Activated gamma-delta T cell treated with anti-CD3 and anti-CD28 coated beads, Interleukin-2, amount 50 U/mL, for 16 hours (primary cell): ENCODE measurements around the gene TPRG1L.

ENCODE experiments used
- DNase-seq: peaks from one replicate; pipeline ENCODE4 v3.0.0-alpha.2; 2020; ENCODE audit warnings: low read depth

The TPRG1L gene

DNA sequence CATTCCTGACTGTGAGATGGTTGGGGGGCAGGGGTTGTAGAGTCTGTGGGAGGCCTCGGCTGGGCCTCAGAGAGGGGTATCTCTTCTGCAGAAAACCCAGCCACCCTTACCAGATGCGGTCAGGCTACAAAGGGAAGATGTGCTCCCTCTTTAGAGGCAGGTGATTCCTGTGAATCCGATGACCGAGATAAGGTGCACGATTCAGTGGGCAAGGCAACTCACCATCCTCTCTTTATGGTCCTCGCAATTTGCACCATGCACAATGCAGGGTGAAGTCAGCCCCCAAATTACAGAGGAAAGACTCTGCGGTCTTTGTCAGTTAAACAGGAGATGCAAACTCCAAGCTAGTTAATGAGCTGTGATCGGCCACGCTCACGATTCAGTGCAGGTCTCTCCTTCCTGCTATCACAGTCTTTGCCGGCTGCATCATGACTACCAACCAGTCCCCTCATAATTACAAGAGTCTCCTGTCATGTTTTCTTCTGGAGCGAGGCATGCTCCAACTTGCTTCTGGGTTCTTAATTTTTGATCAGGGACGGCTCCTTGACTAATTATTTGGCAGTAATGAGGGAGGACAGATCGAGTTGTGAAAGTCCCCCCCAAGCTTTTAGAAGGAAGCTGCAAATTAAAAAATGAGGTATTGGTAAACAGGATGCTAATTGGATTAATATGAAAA is 40.0 kb downstream of the TPRG1L start:
- DNase-seq = no peak

DNA sequence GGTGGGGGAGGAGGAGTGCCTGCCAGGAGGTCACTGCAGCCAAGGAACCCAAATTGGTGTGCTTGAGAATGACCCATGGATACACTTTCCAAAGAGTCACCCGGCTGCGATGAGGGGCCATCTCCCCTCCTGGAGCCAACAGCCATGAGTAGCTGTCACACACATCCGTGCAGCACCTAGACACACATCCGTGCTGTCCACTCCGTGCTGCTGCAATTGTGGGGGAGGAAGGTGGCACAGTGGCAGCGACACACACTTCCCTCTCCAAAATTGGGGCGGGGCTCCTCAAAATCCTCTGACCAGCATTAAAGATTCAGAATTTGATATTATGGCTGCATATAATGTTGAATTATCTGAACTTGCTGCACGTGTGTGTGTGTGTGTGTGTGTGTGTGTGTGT is 43.3 kb downstream of the TPRG1L start:
- DNase-seq = no peak

DNA sequence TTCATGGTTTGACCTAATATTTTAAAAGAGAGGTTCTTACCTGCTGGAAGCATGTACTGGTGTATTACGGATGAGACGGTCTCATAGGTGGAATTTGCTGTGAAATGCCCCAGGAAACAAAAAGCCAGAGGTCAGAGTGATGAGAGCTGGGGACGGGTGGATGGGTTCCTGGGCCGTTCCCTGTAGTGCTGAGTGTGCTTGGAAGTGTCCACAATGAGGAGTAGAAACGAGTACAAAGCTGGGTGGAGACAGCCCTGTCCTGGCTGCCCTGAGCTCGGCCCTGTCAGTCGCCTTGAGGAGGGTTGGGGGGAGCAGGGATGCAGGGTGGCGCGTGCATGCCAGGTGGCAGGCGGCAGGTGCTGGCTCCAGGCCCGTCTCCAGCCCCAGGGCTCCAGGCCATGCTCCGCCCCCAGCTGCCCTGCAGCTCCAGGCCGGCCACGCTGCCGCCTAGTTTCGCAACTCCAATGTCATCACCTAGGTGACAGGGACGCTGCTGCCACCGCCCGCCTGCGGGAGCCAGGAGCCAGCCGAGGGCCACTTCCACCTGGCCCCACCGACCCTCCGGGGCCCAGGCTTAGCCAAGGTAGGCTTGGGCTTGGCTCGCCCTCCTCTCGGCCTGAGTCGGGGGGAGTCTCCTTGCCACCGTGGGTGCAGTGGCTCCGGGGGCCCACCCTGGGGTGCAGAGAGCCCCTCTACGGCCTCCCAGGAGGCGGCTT is 43.9 kb downstream of the TPRG1L start:
- no peak for DNase-seq

DNA sequence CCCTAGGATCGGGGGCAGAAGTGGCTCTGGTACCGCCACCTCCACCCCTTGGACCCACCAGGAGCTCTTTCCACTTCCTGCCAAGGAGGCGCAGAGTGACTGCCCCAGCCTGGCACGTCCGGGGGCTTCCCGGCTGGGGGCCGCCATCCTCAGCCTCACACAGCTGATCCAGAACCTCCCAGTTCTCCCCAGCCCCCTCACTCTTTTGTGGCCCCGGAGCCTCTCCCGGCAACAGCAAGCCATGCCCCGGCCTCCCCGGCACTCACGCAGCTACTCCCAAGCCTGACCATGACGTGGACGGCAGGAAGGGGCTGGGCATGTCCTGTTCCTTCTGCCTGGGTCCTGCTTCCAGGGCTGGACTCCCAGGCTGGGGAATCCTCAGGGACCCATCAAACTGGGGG is 44.6 kb downstream of the TPRG1L start:
- DNase-seq = no peak

DNA sequence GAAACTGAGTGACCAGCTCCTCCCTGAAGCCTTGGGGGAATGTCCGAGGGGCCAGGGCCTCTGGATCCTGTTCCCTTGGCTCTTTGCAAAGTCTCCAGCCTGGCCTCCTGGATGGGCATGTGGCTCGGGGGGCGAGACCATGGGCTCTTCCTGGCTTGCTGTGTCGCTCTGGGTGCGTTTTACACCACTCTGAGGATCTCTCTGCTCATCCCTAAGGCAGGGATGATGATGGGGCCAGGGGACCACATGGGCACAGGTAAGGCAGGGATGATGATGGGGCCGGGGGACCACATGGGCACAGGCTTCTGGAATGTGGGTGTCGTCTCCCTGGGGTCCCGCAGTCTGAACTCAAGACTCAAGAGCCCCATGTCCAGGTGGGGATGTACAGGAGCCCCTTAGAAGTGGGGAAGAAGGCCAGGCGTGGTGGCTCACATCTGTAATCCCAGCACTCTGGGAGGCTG is 45.2 kb downstream of the TPRG1L start:
- no peak for DNase-seq

DNA sequence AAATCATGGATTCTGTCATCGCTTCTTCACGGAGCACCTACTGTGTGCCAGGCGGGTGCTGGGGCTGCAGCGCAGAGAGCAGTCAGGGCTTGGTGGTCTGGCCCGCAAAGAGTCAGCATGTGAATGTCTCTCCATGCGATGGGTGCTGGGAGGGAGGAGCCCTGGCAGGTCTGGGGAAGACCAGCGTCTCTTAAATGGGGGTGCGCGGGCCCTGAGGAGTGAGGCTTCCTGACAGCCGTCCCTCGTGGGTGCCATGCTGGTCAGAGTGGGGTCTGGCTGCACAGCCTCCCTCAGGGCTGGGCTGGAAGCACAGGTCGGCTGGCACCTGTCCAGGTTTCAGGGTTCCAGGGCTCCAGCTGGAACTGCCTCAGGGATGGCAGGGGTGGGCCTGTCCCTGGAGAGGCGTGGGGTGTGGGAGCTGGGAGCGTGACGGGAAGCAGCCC is 46.0 kb downstream of the TPRG1L start:
- no peak for DNase-seq

DNA sequence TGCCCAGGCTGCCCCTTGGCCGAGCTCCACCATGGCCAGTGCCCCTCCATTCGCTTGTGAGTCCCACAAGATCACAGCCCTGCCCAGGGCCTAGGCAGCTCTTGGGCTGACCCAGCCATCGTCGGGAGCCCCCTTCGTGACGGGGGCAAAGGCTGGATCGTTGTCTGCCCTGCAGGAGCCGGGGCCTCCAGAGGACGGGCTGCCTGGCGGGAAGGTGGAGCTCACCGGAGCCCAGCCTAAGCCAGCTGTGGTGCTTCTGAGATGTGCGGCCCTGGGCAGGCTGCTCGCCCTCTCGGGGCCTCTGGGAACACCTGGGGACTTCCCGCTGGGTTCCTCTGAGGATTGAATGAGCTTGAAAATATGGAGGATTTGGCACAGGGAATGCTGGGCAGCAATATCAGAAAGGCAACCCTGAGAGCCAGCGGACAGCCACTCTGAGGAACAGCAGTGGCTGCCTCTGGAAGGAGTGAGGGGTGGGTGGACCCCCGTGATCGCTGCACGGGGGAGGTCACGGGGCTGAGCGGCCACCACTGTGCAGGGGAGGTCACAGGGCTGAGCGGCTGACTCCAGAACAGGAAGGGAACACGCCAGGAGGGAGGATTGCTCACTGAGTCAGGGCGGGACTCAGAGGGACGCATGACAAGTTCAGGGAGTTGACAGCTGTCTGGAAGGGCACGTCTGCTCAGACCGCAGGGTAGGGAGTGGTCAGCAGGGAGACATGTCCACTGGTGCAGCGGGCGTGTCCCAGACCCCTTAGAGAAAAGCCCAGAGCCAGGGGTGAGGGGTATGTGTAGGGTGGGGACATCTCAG is 46.8 kb downstream of the TPRG1L start:
- no peak for DNase-seq

DNA sequence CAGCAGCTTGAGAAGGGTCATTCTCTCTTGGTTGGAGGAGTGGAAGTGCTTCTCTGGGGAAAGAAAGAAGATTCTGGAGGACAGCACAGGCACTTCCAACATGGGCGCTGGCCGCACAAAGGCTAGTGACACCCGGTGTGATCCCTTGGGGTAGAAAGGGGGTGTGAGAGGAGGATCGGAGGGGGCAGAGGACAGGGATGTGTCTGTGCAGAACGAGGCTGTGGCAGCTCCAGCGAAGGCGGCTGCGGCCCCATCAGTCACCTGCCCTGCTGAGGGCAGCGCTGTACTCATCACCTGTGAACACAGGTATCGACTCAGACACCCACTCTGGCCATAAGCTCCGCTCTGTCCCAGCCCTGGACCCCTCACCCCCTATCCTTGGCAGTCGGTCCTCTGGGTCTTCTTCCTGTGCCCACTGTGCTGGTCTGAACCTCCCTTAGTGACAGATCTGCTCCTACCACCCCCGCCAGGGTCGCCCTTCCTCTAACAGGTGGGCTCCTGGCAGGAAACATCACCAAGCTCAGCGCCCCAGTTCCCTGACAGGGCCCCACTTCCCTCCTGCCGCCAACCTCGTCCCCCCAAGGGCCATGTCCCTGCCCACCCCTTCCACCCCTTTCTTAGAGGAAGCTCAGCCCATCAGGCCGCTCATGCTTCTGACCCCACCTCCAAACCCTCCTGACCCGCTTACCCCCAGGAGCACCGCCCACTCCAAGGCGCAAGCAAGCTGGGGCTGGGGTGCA is 47.6 kb downstream of the TPRG1L start:
- no peak for DNase-seq

DNA sequence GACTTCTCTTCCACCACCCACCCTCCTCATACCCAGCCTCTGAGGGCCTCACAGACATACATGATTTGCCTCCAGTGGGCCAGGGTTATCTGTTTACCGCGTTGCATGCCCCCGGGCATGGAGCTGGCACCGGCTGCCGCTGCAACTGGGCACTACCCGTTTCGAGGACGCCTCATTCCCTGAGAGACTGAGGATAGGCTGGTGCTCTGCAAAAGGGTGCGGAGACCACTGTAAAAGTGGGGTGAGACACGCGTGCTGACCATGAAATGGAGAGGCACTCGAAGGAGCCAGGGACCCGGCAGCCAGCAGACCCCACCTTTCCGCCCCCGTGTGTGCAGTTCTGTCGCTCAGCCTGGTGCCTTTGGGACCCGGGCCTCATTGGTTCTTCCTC is 48.2 kb downstream of the TPRG1L start:
- DNase-seq = no peak

DNA sequence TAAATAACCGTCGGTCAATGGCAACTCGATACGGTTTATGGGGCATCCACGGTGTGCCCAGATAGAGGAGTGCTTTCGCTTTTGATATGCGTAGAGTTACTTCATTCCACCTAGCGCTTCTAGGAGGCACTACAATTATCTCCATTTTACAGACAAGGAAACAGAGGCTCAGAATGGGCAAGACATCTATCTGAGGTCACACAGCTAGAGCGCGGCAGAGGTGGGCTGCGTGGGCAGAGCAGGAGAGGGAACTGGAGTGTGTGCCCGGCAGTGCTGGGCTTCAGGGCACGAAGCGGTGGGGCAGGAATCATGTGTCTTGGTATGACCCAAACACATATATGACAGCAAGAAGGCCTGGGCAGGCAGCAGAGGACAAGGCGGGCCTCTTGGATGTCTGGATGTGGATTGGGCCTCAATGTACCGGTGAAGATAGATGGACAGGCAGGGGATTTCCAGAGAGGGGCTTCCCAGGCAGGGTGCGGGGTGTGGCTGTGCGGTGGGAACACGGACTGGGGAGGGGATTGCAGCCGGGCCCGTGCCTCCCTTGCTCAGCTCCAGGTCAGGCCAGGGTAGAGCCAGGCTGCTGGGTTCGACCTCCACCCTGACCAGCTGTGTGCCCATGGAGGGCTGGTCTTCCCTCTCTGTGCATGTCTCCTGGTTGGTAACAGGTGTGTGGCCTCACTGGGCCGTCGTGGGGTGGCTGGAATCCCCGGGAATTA is 48.7 kb downstream of the TPRG1L start:
- no peak for DNase-seq

DNA sequence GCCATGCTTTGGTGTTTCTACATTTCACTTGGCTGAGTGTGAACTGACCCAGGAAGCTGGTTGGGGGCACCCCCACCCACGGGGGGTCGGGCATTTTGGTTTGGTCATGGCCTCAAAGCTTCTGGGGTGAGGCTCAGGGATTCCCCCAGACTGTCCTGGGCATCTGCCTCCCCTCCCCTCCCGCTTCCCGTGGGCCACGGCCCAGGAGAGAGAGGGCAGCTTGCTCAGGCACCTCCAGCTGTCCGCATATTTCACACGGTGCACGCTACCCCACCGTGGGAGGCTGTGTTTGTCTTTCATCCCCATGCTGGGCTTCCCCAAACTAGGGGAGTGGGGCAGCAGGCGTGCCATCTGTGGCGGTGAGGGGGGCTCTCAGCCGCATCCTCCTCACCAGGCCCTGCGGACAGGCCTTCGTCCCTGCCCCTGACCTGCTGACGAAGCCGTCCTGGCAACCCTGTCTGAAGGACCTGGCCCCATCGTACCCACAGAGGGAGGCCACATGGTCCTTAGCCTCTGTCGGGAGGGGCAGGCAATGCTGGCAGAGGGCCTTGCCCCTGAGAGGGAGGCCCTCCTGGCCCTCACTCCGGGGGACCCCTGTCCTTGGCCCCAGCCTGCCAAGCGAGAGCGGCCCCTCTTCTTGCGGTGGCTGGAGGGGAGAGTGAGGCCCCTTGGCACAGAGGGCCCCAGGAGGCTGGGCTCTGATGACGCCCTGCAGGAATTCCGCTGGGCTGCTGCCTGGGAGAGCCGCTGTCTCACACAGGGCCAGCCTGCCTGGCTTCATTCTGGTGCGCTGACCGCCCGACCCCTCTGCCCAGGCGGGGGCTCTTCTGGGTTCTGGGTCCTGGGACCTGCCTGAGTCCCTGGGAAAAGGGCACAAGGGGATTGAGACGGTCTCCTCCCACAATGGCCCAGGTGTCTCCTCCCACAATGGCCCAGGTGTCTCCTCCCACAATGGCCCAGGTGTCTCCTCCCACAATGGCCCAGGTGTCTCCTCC is 49.6 kb downstream of the TPRG1L start:
- DNase-seq = no peak

DNA sequence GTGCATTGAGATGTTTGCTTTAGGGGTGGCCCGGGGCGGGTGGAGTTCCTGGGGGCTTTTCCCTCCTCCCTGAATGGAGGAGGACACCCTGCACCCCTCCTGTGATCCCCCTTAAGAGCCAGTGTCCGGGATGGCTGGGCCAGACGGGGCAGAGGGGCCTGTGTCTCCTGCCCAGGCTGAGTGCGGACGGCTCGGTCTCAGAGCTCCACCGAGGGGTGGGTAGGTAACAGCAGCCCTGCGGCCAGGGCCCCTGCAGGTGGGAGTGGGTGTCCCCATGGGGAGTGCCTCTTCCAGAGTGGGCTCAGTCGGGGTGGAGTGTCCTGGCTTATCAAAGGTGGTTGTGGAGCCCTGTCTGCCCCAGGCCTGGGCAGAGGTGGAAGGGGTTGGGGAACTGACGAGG is 50.6 kb downstream of the TPRG1L start:
- DNase-seq = no peak

DNA sequence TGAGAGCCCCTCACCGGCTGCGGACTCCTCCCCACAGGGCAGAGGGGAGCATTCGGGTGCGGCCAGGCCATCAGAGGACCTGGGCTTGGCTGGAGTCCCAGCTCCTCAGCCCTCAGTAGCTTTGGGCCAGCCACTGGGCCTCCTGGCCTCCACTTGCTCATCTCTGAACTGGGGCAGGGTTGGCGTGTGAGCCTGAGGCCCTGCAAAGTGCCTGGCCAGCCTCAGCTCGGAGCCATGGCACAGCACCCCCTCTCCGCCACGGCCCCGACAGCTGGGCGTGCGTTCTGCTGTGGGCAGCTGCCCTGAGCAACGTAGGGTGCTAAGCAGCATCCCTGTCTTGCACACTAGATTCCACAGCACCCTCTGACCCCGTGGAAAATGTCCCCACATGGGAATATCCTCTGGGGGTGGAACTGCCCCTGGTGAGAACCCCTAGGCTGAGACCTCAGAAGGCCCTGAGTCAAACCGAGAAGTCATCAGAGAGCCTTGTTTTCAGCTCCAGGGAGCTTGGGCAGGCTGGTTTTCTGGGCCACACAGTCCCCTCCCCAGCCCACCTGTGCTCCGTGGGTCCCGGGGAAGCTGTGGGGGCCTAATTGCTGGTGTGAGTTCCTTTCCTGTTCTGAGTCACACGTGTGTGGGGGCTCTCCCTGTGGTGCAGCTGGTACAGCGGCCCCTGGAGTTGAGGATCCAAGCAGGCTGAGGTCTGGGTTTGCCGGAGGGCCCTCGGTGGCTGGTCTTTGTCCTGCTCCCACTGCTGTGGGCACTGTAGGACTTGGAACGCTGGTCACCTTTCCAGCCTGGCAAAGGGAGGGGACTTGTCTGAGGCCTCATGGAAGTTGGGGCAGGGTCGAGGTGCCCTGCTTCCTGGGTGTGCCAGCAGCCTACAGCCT is 52.0 kb downstream of the TPRG1L start:
- DNase-seq = no peak

DNA sequence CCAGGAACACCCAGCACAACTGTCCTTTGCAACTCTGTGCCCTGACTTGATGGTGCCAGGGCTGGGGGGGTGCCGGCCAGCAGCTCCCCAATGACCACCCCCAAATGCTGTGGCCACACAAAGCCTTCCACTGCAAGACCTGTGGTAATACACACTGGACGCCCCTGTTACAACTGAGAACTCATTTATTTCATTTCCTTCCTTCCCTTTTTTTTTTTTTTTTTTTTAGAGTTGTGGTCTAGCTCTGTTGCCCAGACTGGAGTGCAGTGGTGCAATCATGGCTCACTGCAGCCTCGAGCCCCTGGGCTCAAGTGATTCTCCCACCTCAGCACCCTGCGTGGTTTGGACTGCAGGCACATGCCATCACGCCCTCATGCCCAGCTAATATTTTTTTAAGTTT is 52.7 kb downstream of the TPRG1L start:
- DNase-seq = no peak

DNA sequence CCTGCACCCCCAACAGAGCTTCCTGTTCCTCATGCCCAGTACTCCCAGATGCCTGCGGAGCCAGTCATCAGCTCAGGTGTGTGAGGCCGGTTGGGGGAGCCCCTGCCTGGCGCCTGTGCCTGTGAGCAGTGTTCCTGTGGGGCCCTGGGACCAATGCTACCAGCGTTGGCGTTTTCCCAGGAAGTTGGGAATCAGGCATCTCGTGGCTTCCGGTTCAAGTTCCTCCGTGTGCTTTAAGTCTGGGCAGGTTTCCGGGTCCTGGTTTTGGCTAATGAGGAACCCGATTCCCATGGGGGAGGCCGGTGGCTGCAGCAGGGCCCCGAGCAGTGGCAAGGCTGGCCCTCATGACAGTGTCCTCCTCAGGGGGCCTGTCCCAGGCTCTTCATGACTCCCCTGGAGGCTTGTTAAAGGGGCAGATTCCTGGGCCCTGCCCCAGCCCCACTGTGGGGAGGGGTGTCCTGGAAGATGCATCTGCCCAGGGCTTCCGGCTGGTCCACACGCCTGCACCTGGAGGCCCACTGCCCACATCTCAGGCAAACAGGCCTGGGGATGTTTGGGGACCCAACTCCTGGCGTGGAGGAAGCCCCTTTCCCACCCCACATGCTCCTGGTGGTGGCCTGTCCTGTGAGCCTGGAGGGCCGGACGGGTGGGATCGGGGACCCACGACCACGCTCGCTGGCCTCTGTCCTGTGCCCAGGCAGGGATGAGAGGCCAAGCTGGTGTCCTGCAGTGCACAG is 53.7 kb downstream of the TPRG1L start:
- no peak for DNase-seq

DNA sequence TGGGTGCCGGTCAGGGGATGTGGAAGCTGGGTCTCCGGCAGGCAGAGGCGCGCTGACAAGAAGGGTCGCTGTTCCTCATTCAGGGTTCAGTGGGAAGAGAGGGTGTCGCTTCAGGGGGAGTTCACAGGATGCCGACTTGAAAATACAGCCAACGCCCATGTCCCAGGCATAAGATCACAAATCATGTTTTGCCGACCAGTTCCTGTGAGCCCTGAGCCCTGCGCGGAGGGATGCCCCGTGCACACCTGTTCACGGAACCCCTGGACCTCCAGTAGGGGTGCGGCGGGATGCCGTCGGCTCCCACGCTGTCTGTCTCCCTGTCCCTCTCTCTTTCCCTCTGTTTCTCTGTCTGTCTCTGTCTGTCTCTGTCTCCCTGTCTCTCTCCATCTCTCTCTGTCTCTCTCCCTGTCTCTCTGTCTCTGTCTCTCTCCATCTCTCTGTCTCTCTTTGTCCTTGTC is 54.3 kb downstream of the TPRG1L start:
- no peak for DNase-seq
